ENCODE results near the gene DDX31. TPM values are rescaled to one million over a fixed set of nuclear protein-coding genes. Genes with fewer than 3 reads are reported as not detected.

Gene DDX31
- total RNA-seq, 2 experiments from 2014 or later: 10.2 to 10.5 TPM

- H3K4me3 Mint-ChIP-seq: peak within 1 kb of the TSS; percentile 83
- peak; percentile 35 for DNase-seq
- peaks cover 43% of the 10 kb centered on the region for H3K4me1 Mint-ChIP-seq
- no peaks in the 10 kb centered on the region for H3K9me3 Mint-ChIP-seq
- peak within 1 kb of the TSS; percentile 85 for H3K27ac Mint-ChIP-seq
- no peaks in the 10 kb centered on the region for H3K27me3 Mint-ChIP-seq
- ChIA-PET CTCF (interaction anchor here (0.9 to 1.6 kb wide), 8 partner anchors 9 to 360 kb away, joined by 3 to 5 read pairs (median 4); partner anchors contain the start of gene GTF3C5), POLR2A (interaction anchor here (0.8 to 4.3 kb wide), 27 partner anchors 9 to 1545 kb away, joined by 3 to 33 read pairs (median 4); partner anchors contain the start of genes AK8, CFAP77, NUP214 and SETX)
- H3K36me3 Mint-ChIP-seq (ENCODE audit: low read depth): peaks cover 11% of the 10 kb centered on the region
Observed at GRCh38 chr9:132670457-132671391, 941 bp upstream of the DDX31 start, which contains the start of gene GTF3C4. Gene GTF3C4, plus strand, starts transcription at chr9:132670464. Its CDS starts 135 bp downstream, at chr9:132670599.

GRCh38 chr9:132669319-132669697, 475 bp downstream of the DDX31 start:
- no peaks in the 10 kb centered on the region for H3K27me3 Mint-ChIP-seq
- no peak for DNase-seq
- H3K36me3 Mint-ChIP-seq (ENCODE audit: low read depth): peaks cover 11% of the 10 kb centered on the region
- peaks cover 43% of the 10 kb centered on the region for H3K4me1 Mint-ChIP-seq
- H3K9me3 Mint-ChIP-seq: no peaks in the 10 kb centered on the region
- H3K27ac Mint-ChIP-seq: peak overlapping the region; percentile 68
- H3K4me3 Mint-ChIP-seq: peak overlapping the region; percentile 83
- CTCF ChIA-PET: interaction anchor here (1.5 kb wide), 3 partner anchors 15 to 100 kb away, joined by 4 to 5 read pairs (median 4); no protein-coding TSS in a partner anchor
- POLR2A ChIA-PET: interaction anchor here (0.8 to 4.3 kb wide), 18 partner anchors 8 to 1544 kb away, joined by 3 to 33 read pairs (median 4); partner anchors contain the start of genes NUP214, SETX and TSC1

- Mint-ChIP-seq H3K36me3 (ENCODE audit: low read depth) (peaks cover 14% of the 10 kb centered on the region), H3K4me3 (no peak overlapping the region), H3K27ac (no peak overlapping the region), H3K27me3 (no peaks in the 10 kb centered on the region), H3K4me1 (peaks cover 12% of the 10 kb centered on the region), H3K9me3 (no peaks in the 10 kb centered on the region)
- ChIA-PET POLR2A (no interaction called here), CTCF (no interaction called here)
- DNase-seq: no peak
Observed at GRCh38 chr9:132663851-132664250, 5.9 kb downstream of the DDX31 start.

GRCh38 chr9:132663117-132663516, 6.7 kb downstream of the DDX31 start:
- Mint-ChIP-seq H3K4me1 (peaks cover 8% of the 10 kb centered on the region), H3K9me3 (no peaks in the 10 kb centered on the region), H3K4me3 (no peak overlapping the region), H3K27ac (no peak overlapping the region), H3K36me3 (ENCODE audit: low read depth) (peaks cover 14% of the 10 kb centered on the region), H3K27me3 (no peaks in the 10 kb centered on the region)
- ChIA-PET POLR2A (no interaction called here), CTCF (no interaction called here)
- DNase-seq: no peak

GRCh38 chr9:132662152-132662945, 7.4 kb downstream of the DDX31 start:
- POLR2A ChIA-PET: no interaction called here
- no peak overlapping the region for H3K4me3 Mint-ChIP-seq

GRCh38 chr9:132656299-132656698, 13.5 kb downstream of the DDX31 start:
- CTCF ChIA-PET: no interaction called here

More at GRCh38 chr9:132662152-132662945, 7.4 kb downstream of the DDX31 start:
- Mint-ChIP-seq H3K4me1 (peaks cover 2% of the 10 kb centered on the region), H3K36me3 (ENCODE audit: low read depth) (peaks cover 14% of the 10 kb centered on the region), H3K27me3 (no peaks in the 10 kb centered on the region), H3K9me3 (no peaks in the 10 kb centered on the region), H3K27ac (no peak overlapping the region)
- CTCF ChIA-PET: interaction anchor here (2.2 kb wide), 1 partner anchor 18 kb away, joined by 6 read pairs; no protein-coding TSS in a partner anchor
- no peak for DNase-seq

GRCh38 chr9:132651259-132651658, 18.5 kb downstream of the DDX31 start:
- no peak for DNase-seq
- Mint-ChIP-seq H3K9me3 (no peaks in the 10 kb centered on the region), H3K4me3 (no peak overlapping the region), H3K36me3 (ENCODE audit: low read depth) (peaks cover 6% of the 10 kb centered on the region), H3K27me3 (no peaks in the 10 kb centered on the region), H3K4me1 (no peaks in the 10 kb centered on the region), H3K27ac (no peak overlapping the region)
- ChIA-PET CTCF (interaction anchor here (1.0 kb wide), 2 partner anchors 10 to 239 kb away, joined by 3 to 4 read pairs; no protein-coding TSS in a partner anchor), POLR2A (interaction anchor here (1.3 kb wide), 1 partner anchor 18 kb away, joined by 4 read pairs; the partner anchor contains the start of gene DDX31)

More at GRCh38 chr9:132656299-132656698, 13.5 kb downstream of the DDX31 start:
- no peak overlapping the region for H3K27ac Mint-ChIP-seq
- H3K36me3 Mint-ChIP-seq (ENCODE audit: low read depth): peaks cover 15% of the 10 kb centered on the region
- no peaks in the 10 kb centered on the region for H3K4me1 Mint-ChIP-seq
- H3K4me3 Mint-ChIP-seq: no peak overlapping the region
- no peak for DNase-seq
- H3K27me3 Mint-ChIP-seq: no peaks in the 10 kb centered on the region
- H3K9me3 Mint-ChIP-seq: no peaks in the 10 kb centered on the region
- POLR2A ChIA-PET: no interaction called here

- Mint-ChIP-seq H3K36me3 (ENCODE audit: low read depth) (peaks cover 24% of the 10 kb centered on the region), H3K9me3 (no peaks in the 10 kb centered on the region), H3K27ac (no peak overlapping the region), H3K4me1 (no peaks in the 10 kb centered on the region), H3K4me3 (no peak overlapping the region), H3K27me3 (no peaks in the 10 kb centered on the region)
- ChIA-PET CTCF (no interaction called here), POLR2A (interaction anchor here (1.5 kb wide), 1 partner anchor 21 kb away, joined by 5 read pairs; the partner anchor contains the start of genes DDX31 and GTF3C4)
- no peak for DNase-seq
Observed at GRCh38 chr9:132648685-132649084, 21.1 kb downstream of the DDX31 start.

GRCh38 chr9:132648283-132648682, 21.5 kb downstream of the DDX31 start:
- Mint-ChIP-seq H3K4me3 (no peak overlapping the region), H3K36me3 (ENCODE audit: low read depth) (peaks cover 26% of the 10 kb centered on the region), H3K27me3 (no peaks in the 10 kb centered on the region), H3K9me3 (no peaks in the 10 kb centered on the region), H3K4me1 (no peaks in the 10 kb centered on the region), H3K27ac (no peak overlapping the region)
- ChIA-PET CTCF (no interaction called here), POLR2A (no interaction called here)
- DNase-seq: no peak

GRCh38 chr9:132647806-132648205, 22.0 kb downstream of the DDX31 start:
- POLR2A ChIA-PET: no interaction called here
- H3K4me3 Mint-ChIP-seq: no peak overlapping the region
- peaks cover 29% of the 10 kb centered on the region for H3K36me3 Mint-ChIP-seq (ENCODE audit: low read depth)
- no peak for DNase-seq
- H3K27me3 Mint-ChIP-seq: no peaks in the 10 kb centered on the region
- H3K27ac Mint-ChIP-seq: no peak overlapping the region
- CTCF ChIA-PET: no interaction called here
- H3K9me3 Mint-ChIP-seq: no peaks in the 10 kb centered on the region
- no peaks in the 10 kb centered on the region for H3K4me1 Mint-ChIP-seq

- Mint-ChIP-seq H3K27ac (no peak overlapping the region), H3K9me3 (no peaks in the 10 kb centered on the region), H3K27me3 (no peaks in the 10 kb centered on the region), H3K4me1 (no peaks in the 10 kb centered on the region), H3K4me3 (no peak overlapping the region), H3K36me3 (ENCODE audit: low read depth) (peaks cover 27% of the 10 kb centered on the region)
- ChIA-PET CTCF (no interaction called here), POLR2A (no interaction called here)
- no peak for DNase-seq
Observed at GRCh38 chr9:132647355-132647754, 22.4 kb downstream of the DDX31 start.

- no peak overlapping the region for H3K4me3 Mint-ChIP-seq
- CTCF ChIA-PET: no interaction called here
Observed at GRCh38 chr9:132646726-132647125, 23.1 kb downstream of the DDX31 start.

More at GRCh38 chr9:132646726-132647125, 23.1 kb downstream of the DDX31 start:
- H3K9me3 Mint-ChIP-seq: no peaks in the 10 kb centered on the region
- peaks cover 27% of the 10 kb centered on the region for H3K36me3 Mint-ChIP-seq (ENCODE audit: low read depth)
- H3K27me3 Mint-ChIP-seq: no peaks in the 10 kb centered on the region
- DNase-seq: no peak
- no peaks in the 10 kb centered on the region for H3K4me1 Mint-ChIP-seq
- POLR2A ChIA-PET: no interaction called here
- H3K27ac Mint-ChIP-seq: no peak overlapping the region
